OCI-LY1 (cell line): Measurements from ENCODE around the gene RNU5B-1.

Experiments
- H2AFZ ChIP-seq: fragments of 200-600 bp; sonication (generic), shearing (Covaris generic); 2 replicates; pipeline ENCODE4 v1.6.0; 2014; ENCODE audit warnings: antibody characterized with exemption, mild to moderate bottlenecking, low read length
- H3F3A ChIP-seq: fragments of 200-600 bp; sonication (generic), shearing (Covaris generic); 2 replicates; pipeline ENCODE4 v1.6.0; 2014; ENCODE audit warnings: mild to moderate bottlenecking, antibody characterized with exemption, low read length, moderate library complexity; ENCODE audit not compliant: insufficient read depth
- H3K27ac ChIP-seq: fragments of 200-600 bp; sonication (generic); 2 replicates; pipeline ENCODE4 v1.5.1; 2014; ENCODE audit warnings: low read length, mixed run types, mild to moderate bottlenecking, low read depth; ENCODE audit not compliant: poor library complexity, severe bottlenecking
- H3K27me3 ChIP-seq: fragments of 200-600 bp; sonication (generic); 2 replicates; pipeline ENCODE4 v1.6.0; 2014; ENCODE audit warnings: antibody characterized with exemption, mild to moderate bottlenecking, low read length, moderate library complexity; ENCODE audit not compliant: insufficient read depth
- H3K36me3 ChIP-seq: fragments of 200-600 bp; sonication (generic); 2 replicates; pipeline ENCODE4 v1.6.1; 2014; ENCODE audit warnings: mild to moderate bottlenecking, antibody characterized with exemption, low read length, moderate library complexity, mixed read lengths; ENCODE audit not compliant: insufficient read depth
- H3K4me1 ChIP-seq: fragments of 200-600 bp; sonication (generic); 2 replicates; pipeline ENCODE4 v1.5.1; 2014; ENCODE audit warnings: mild to moderate bottlenecking, low read length, moderate library complexity; ENCODE audit not compliant: insufficient read depth, severe bottlenecking
- H3K4me2 ChIP-seq: fragments of 200-600 bp; sonication (generic), shearing (Covaris generic); 2 replicates; pipeline ENCODE4 v1.6.1; 2014; ENCODE audit warnings: low read length
- H3K4me3 ChIP-seq: fragments of 200-600 bp; sonication (generic); 2 replicates; pipeline ENCODE4 v1.5.1; 2014; ENCODE audit warnings: low read length, low read depth, mild to moderate bottlenecking, mixed read lengths; ENCODE audit not compliant: poor library complexity, severe bottlenecking
- H3K79me2 ChIP-seq: fragments of 200-600 bp; shearing (Covaris generic); 2 replicates; pipeline ENCODE4 v1.6.1; 2016; ENCODE audit warnings: mixed run types, low read length, mixed read lengths; ENCODE audit not compliant: insufficient read depth
- H3K9ac ChIP-seq: fragments of 200-600 bp; sonication (generic), shearing (Covaris generic); 2 replicates; pipeline ENCODE4 v1.6.1; 2014; ENCODE audit warnings: mild to moderate bottlenecking, low read length, mixed read lengths
- H3K9me2 ChIP-seq: fragments of 200-600 bp; sonication (generic), shearing (Covaris generic); 2 replicates; pipeline ENCODE4 v1.6.1; 2014; ENCODE audit warnings: low read depth, mild to moderate bottlenecking, low read length, mixed read lengths
- H3K9me3 ChIP-seq: fragments of 200-600 bp; shearing (Covaris generic); 2 replicates; pipeline ENCODE4 v1.6.1; 2014; ENCODE audit warnings: low read length, mixed read lengths
- H4K20me1 ChIP-seq: fragments of 200-600 bp; sonication (generic), shearing (Covaris generic); 2 replicates; pipeline ENCODE4 v1.6.0; 2016; ENCODE audit warnings: mild to moderate bottlenecking, low read length; ENCODE audit not compliant: insufficient read depth
- EZH2 ChIP-seq: fragments of 200-600 bp; sonication (generic), shearing (Covaris generic); IDR thresholded peaks from 2 replicates; pipeline ENCODE4 v1.8.0; 2017; ENCODE audit warnings: borderline replicate concordance, mixed run types, mild to moderate bottlenecking, antibody characterized with exemption, low read length, moderate library complexity, mixed read lengths
- TF ChIP-seq, protein P1 (sequence below): fragments of 200-600 bp; sonication (generic), shearing (Covaris generic); IDR thresholded peaks from 2 replicates; pipeline ENCODE4 v1.5.1; 2017; ENCODE audit warnings: mild to moderate bottlenecking, antibody characterized with exemption, low read length, moderate library complexity, mixed read lengths

Gene RNU5B-1

DNA sequence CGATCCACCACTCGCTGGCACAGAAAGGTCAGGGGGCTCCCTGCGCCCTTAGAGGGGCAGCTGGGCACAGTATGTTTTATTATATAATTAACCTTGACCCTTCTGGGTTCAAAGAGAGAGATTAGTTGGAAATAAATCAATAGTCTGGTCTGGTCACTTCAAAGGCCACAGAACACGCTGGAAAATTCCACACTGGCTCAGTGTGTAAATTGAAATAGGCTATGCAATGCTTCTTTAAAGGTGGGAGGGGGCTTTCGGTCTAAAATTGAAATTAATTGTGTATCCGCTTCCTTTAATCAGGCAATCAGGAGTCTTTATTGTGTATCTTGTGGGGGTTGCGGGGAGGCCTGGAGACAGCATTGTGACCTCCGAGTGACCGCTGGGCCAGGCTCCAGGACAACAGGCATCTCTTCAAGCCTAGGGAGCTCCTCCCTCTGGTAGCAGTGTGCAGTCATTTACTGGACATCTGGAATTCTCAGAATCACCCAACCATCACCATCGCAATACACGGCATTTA is 8.0 kb downstream of the RNU5B-1 start:
- no peak overlapping the region for H3K9ac ChIP-seq
- no peak for TF ChIP-seq EZH2
- TF ChIP-seq, protein P1, sequence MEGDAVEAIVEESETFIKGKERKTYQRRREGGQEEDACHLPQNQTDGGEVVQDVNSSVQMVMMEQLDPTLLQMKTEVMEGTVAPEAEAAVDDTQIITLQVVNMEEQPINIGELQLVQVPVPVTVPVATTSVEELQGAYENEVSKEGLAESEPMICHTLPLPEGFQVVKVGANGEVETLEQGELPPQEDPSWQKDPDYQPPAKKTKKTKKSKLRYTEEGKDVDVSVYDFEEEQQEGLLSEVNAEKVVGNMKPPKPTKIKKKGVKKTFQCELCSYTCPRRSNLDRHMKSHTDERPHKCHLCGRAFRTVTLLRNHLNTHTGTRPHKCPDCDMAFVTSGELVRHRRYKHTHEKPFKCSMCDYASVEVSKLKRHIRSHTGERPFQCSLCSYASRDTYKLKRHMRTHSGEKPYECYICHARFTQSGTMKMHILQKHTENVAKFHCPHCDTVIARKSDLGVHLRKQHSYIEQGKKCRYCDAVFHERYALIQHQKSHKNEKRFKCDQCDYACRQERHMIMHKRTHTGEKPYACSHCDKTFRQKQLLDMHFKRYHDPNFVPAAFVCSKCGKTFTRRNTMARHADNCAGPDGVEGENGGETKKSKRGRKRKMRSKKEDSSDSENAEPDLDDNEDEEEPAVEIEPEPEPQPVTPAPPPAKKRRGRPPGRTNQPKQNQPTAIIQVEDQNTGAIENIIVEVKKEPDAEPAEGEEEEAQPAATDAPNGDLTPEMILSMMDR = no peak
- no peaks in the 10 kb centered on the region for H3F3A ChIP-seq
- H3K4me2 ChIP-seq = no peak overlapping the region
- no peak overlapping the region for H2AFZ ChIP-seq
- no peaks in the 10 kb centered on the region for H3K27me3 ChIP-seq
- H3K27ac ChIP-seq = no peak overlapping the region
- no peaks in the 10 kb centered on the region for H3K9me3 ChIP-seq
- H3K36me3 ChIP-seq = no peaks in the 10 kb centered on the region
- H3K4me1 ChIP-seq = no peaks in the 10 kb centered on the region
- H3K9me2 ChIP-seq = no peaks in the 10 kb centered on the region
- H4K20me1 ChIP-seq = no peaks in the 10 kb centered on the region
- no peak overlapping the region for H3K4me3 ChIP-seq
- H3K79me2 ChIP-seq = no peaks in the 10 kb centered on the region

DNA sequence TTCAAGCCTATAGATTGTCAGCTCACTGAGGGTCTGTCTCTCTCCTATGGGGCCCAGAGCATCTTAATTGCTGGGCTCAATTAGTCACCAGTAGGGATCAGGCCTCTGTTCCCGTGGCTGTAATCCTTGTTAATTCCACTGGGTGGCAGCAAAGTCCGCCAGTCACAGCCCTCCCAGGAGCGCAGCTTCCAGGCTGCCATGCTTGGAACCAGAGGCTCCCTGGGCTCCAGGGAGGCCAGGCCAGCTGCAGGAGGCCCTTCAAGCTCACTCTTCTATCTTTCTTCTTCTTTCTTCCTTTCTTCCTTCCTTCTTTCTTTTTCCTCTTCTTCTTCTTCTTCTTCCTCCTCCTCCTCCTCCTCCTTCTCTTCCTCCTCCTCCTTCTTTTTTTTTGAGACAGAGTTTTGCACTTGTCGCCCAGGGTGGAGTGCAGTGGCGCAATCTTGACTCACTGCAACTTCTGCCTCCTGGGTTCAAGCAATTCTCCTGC is 14.4 kb downstream of the RNU5B-1 start:
- Histone ChIP-seq H4K20me1 (no peaks in the 10 kb centered on the region), H3K36me3 (no peaks in the 10 kb centered on the region), H3F3A (no peaks in the 10 kb centered on the region), H2AFZ (no peak overlapping the region), H3K9ac (no peak overlapping the region), H3K9me2 (no peaks in the 10 kb centered on the region), H3K27ac (no peak overlapping the region), H3K4me1 (no peaks in the 10 kb centered on the region), H3K9me3 (no peaks in the 10 kb centered on the region), H3K4me3 (no peak overlapping the region), H3K79me2 (no peaks in the 10 kb centered on the region), H3K27me3 (peaks cover 2% of the 10 kb centered on the region; the same call in 1 of the 2 replicates), H3K4me2 (no peak overlapping the region)
- TF ChIP-seq EZH2 = no peak
- TF ChIP-seq, protein P1 = peak; percentile 86

DNA sequence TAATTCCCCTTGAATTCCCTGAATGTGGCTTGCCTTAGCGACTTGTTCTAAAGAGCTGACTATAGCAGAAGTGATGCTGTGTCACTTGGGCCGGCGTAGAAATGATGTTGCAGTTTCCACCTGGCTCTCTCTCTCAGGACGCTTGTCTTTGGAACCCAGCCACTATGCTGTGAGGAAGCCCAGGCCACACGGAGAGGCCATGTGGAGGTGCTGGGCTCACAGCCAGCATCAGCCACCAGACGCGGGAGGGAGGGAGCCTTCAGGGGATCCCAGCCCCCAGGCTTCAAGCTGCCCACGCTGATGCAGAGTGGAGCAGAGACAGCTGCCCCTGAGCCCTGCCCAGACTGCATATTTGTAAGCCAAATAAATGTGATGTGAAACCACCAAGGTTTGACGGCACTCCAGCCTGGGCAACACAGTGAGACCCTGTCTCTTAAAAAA is 18.6 kb downstream of the RNU5B-1 start:
- H3K27me3 ChIP-seq = peaks cover 10% of the 10 kb centered on the region; the same call in 1 of the 2 replicates
- H3K4me2 ChIP-seq = no peak overlapping the region
- H3K36me3 ChIP-seq = no peaks in the 10 kb centered on the region
- no peaks in the 10 kb centered on the region for H3K79me2 ChIP-seq
- H3K27ac ChIP-seq = no peak overlapping the region
- no peaks in the 10 kb centered on the region for H4K20me1 ChIP-seq
- H2AFZ ChIP-seq = no peak overlapping the region
- H3F3A ChIP-seq = no peaks in the 10 kb centered on the region
- no peaks in the 10 kb centered on the region for H3K4me1 ChIP-seq
- no peak overlapping the region for H3K9ac ChIP-seq
- no peaks in the 10 kb centered on the region for H3K9me3 ChIP-seq
- H3K4me3 ChIP-seq = no peak overlapping the region
- H3K9me2 ChIP-seq = no peaks in the 10 kb centered on the region
- TF ChIP-seq EZH2 = no peak
- TF ChIP-seq, protein P1 = no peak
